HL-60 (cell line): ENCODE data around the gene CAMTA1.
"Not testable (repeated sequence)": the region's sequence is repeated elsewhere in the genome, so short reads cannot be mapped to it uniquely, and the experiment has no call there.

Source experiments
- GABPA ChIP-seq: IDR thresholded peaks from 2 replicates; pipeline ENCODE4 v1.6.1; 2012; ENCODE audit warnings: low read depth
- POLR2AphosphoS5 ChIP-seq: IDR thresholded peaks from 2 replicates; pipeline ENCODE4 v1.6.1; 2012; ENCODE audit warnings: low read depth
- SPI1 ChIP-seq: IDR thresholded peaks from 2 replicates; pipeline ENCODE4 v1.6.1; 2012; ENCODE audit warnings: low read depth, mild to moderate bottlenecking, borderline replicate concordance
- TF ChIP-seq, protein P1 (sequence below): IDR thresholded peaks from one replicate; pipeline ENCODE4 v1.5.1; 2011; ENCODE audit warnings: low read length, control low read depth, inconsistent platforms; ENCODE audit not compliant: insufficient read depth
- TF ChIP-seq, protein P2 (sequence below): IDR thresholded peaks from 2 replicates; pipeline ENCODE4 v1.6.1; 2012; ENCODE audit warnings: low read depth; ENCODE audit not compliant: insufficient replicate concordance

DNA sequence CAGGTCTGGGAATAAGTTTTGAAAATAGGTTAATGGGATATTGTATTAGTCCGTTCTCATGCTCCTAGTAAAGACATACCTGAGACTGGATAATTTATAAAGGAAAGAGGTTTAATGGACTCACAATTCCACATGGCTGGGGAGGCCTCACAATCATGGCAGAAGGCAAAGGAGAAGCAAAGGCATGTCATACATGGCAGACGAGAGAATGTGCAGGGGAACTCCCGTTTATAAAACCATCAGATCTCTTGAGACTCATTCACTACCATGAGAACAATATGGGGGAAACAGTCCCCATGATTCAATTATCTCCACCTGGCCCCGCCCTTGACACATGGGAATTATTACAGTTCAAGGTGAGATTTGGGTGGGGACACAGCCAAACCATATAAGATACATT, 60.5 kb downstream of the CAMTA1 start:
- TF ChIP-seq GABPA, POLR2AphosphoS5, SPI1: not testable (repeated sequence)
- TF ChIP-seq, protein P1, sequence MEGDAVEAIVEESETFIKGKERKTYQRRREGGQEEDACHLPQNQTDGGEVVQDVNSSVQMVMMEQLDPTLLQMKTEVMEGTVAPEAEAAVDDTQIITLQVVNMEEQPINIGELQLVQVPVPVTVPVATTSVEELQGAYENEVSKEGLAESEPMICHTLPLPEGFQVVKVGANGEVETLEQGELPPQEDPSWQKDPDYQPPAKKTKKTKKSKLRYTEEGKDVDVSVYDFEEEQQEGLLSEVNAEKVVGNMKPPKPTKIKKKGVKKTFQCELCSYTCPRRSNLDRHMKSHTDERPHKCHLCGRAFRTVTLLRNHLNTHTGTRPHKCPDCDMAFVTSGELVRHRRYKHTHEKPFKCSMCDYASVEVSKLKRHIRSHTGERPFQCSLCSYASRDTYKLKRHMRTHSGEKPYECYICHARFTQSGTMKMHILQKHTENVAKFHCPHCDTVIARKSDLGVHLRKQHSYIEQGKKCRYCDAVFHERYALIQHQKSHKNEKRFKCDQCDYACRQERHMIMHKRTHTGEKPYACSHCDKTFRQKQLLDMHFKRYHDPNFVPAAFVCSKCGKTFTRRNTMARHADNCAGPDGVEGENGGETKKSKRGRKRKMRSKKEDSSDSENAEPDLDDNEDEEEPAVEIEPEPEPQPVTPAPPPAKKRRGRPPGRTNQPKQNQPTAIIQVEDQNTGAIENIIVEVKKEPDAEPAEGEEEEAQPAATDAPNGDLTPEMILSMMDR: not testable (repeated sequence)
- TF ChIP-seq, protein P2, sequence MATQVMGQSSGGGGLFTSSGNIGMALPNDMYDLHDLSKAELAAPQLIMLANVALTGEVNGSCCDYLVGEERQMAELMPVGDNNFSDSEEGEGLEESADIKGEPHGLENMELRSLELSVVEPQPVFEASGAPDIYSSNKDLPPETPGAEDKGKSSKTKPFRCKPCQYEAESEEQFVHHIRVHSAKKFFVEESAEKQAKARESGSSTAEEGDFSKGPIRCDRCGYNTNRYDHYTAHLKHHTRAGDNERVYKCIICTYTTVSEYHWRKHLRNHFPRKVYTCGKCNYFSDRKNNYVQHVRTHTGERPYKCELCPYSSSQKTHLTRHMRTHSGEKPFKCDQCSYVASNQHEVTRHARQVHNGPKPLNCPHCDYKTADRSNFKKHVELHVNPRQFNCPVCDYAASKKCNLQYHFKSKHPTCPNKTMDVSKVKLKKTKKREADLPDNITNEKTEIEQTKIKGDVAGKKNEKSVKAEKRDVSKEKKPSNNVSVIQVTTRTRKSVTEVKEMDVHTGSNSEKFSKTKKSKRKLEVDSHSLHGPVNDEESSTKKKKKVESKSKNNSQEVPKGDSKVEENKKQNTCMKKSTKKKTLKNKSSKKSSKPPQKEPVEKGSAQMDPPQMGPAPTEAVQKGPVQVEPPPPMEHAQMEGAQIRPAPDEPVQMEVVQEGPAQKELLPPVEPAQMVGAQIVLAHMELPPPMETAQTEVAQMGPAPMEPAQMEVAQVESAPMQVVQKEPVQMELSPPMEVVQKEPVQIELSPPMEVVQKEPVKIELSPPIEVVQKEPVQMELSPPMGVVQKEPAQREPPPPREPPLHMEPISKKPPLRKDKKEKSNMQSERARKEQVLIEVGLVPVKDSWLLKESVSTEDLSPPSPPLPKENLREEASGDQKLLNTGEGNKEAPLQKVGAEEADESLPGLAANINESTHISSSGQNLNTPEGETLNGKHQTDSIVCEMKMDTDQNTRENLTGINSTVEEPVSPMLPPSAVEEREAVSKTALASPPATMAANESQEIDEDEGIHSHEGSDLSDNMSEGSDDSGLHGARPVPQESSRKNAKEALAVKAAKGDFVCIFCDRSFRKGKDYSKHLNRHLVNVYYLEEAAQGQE: not testable (repeated sequence)
